HepG2 (cell line): ENCODE measurements around the gene SMAD7. TPM values are rescaled to one million over a fixed set of nuclear protein-coding genes. Genes with fewer than 3 reads are reported as not detected.

ENCODE experiments used
- ARHGAP35 ChIP-seq: sonication (generic); formaldehyde crosslinking; IDR thresholded peaks from 2 replicates; pipeline ENCODE4 v1.9.0; 2022; ENCODE audit warnings: mild to moderate bottlenecking, inconsistent platforms, moderate library complexity, missing genetic modification reagents, borderline replicate concordance
- CENPBD1 ChIP-seq: sonication (generic); formaldehyde crosslinking; IDR thresholded peaks from 2 replicates; pipeline ENCODE4 v1.8.0; 2022; ENCODE audit warnings: missing genetic modification reagents, low read depth, mild to moderate bottlenecking, borderline replicate concordance
- ELF1 ChIP-seq: sonication (generic); formaldehyde crosslinking; IDR thresholded peaks from 2 replicates; pipeline ENCODE4 v1.4.0; 2020; ENCODE audit warnings: missing genetic modification reagents
- GTF3A ChIP-seq: sonication (generic); formaldehyde crosslinking; conservative IDR thresholded peaks from 2 replicates; pipeline ENCODE4 v1.4.0; 2020; ENCODE audit warnings: mild to moderate bottlenecking, missing genetic modification reagents
- GZF1 ChIP-seq: sonication (generic); formaldehyde crosslinking; IDR thresholded peaks from 2 replicates; pipeline ENCODE4 v1.5.1; 2020; ENCODE audit warnings: mild to moderate bottlenecking, missing genetic modification reagents
- HMG20B ChIP-seq: conservative IDR thresholded peaks from 2 replicates; pipeline ENCODE4 v1.6.1; 2016; ENCODE audit warnings: missing genetic modification reagents, missing compliant biosample characterization
- HMGXB4 ChIP-seq, 2 experiments: sonication (generic) in 1 of 2; formaldehyde crosslinking in 1 of 2; IDR thresholded peaks; 2 replicates each; pipeline versions ENCODE4 v1.4.0 to v1.6.1; 2018 to 2020; ENCODE audit warnings: missing genetic modification reagents in 2 of 2, borderline replicate concordance in 1 of 2, low read depth in 1 of 2, mild to moderate bottlenecking in 1 of 2, missing biosample characterization in 1 of 2
- RXRB ChIP-seq: IDR thresholded peaks from 2 replicates; pipeline ENCODE4 v1.6.1; 2016; ENCODE audit warnings: borderline replicate concordance, missing genetic modification reagents, missing compliant biosample characterization
- SIX1 ChIP-seq: sonication (generic); formaldehyde crosslinking; IDR thresholded peaks from 2 replicates; pipeline ENCODE4 v1.4.0; 2020; ENCODE audit warnings: missing genetic modification reagents, borderline replicate concordance
- SMARCE1 ChIP-seq: fragments of 450-650 bp; IDR thresholded peaks from 2 replicates; pipeline ENCODE4 v1.6.1; 2017; ENCODE audit warnings: borderline replicate concordance
- TFDP2 ChIP-seq: sonication (generic); formaldehyde crosslinking; IDR thresholded peaks from 2 replicates; pipeline ENCODE4 v1.4.0; 2020; ENCODE audit warnings: missing genetic modification reagents
- THAP9 ChIP-seq: sonication (generic); formaldehyde crosslinking; IDR thresholded peaks from 2 replicates; pipeline ENCODE4; 2020; ENCODE audit warnings: missing genetic modification reagents, mild to moderate bottlenecking, borderline replicate concordance
- ZFX ChIP-seq: sonication (generic); formaldehyde crosslinking; IDR thresholded peaks from 2 replicates; pipeline ENCODE4 v1.4.0; 2020; ENCODE audit warnings: mild to moderate bottlenecking, low read depth, missing genetic modification reagents, moderate library complexity
- ZNF546 ChIP-seq: sonication (generic); formaldehyde crosslinking; conservative IDR thresholded peaks from 2 replicates; pipeline ENCODE4 v1.8.1; 2023; ENCODE audit warnings: mild to moderate bottlenecking, missing genetic modification reagents
- ZNF687 ChIP-seq: sonication (generic); formaldehyde crosslinking; IDR thresholded peaks from 2 replicates; pipeline ENCODE4 v1.5.1; 2020; ENCODE audit warnings: mild to moderate bottlenecking, missing genetic modification reagents, moderate library complexity
- ZNF746 ChIP-seq: sonication (generic); formaldehyde crosslinking; IDR thresholded peaks from 2 replicates; pipeline ENCODE4 v1.8.0; 2022; ENCODE audit warnings: mild to moderate bottlenecking, missing genetic modification reagents
- polyA plus RNA-seq, 8 experiments: library from polyadenylated mRNA; depleted of rRNA in 3 of 8; stranded (reverse) in 7 of 8; unstranded in 1 of 8; fragments of >200 nt; fragmentation: Illumina TruSeq in 4 of 8; extraction: Trizol in 4 of 8; gene quantifications; 2 replicates each; pipeline versions ENCODE4 v1.2.1 to v1.2.3, GENCODE V29; 2011 to 2016; ENCODE audit warnings: low read depth in 4 of 8, missing spikeins in 1 of 8, mixed read lengths in 1 of 8; ENCODE audit not compliant: insufficient read depth in 1 of 8
- total RNA-seq, 5 experiments: library from RNA; depleted of rRNA; stranded (reverse); fragments of >200 nt; fragmentation: Illumina TruSeq; extraction: Trizol; gene quantifications; 2 replicates each; pipeline ENCODE4 v1.2.3, GENCODE V29; 2016; ENCODE audit warnings: low read depth in 1 of 5

Gene SMAD7
- total and polyA plus RNA-seq, 2 of the 13 experiments (the other 11 are each of a cell fraction or from before 2014, with no cell fraction given), result 17.4 to 24.7 TPM

- TF ChIP-seq HMGXB4 (CRISPR knock-in tag; IDR thresholded peaks at IDR 0.05; ENCODE audit: borderline replicate concordance in 1 of 2, low read depth in 1 of 2) (peak in 1 of 2 experiments; percentile 66; a peak in 2 of 4 replicates), ZNF546 (CRISPR knock-in tag) (no peak; the same call in 1 of the 2 replicates), ARHGAP35 (CRISPR knock-in tag) (no peak), CENPBD1 (CRISPR knock-in tag) (no peak), GZF1 (CRISPR knock-in tag) (no peak; the same call in 1 of the 2 replicates), SMARCE1 (no peak), TFDP2 (CRISPR knock-in tag) (peak; percentile 32; the same call in 1 of the 2 replicates), GTF3A (CRISPR knock-in tag) (no peak), ZNF687 (CRISPR knock-in tag) (peak; percentile 94), HMG20B (CRISPR knock-in tag) (peak; percentile 22; the same call in 1 of the 2 replicates), ZNF746 (peak; percentile 89), ELF1 (CRISPR knock-in tag) (no peak), THAP9 (CRISPR knock-in tag) (peak; percentile 75; the same call in 1 of the 2 replicates), SIX1 (CRISPR knock-in tag) (peak; percentile 85), RXRB (peak; percentile 88), ZFX (CRISPR knock-in tag) (peak; percentile 94)
These were observed 20.6 kb downstream of the SMAD7 start (continued) for GRCh38 chr18:48929941-48930713.
